Astrocyte (in vitro differentiated cells and primary cell): ENCODE measurements around the gene TBK1. TPM values are rescaled to one million over a fixed set of nuclear protein-coding genes. Genes with fewer than 3 reads are reported as not detected.

Experiments used
- DNase-seq: peaks from one replicate; pipeline ENCODE4 v3.0.0-alpha.2; 2010; ENCODE audit warnings: low read depth
- FAIRE-seq: peaks from 2 replicates; lab custom pipeline; 2011; peaks lifted over from hg19 to GRCh38; lab: Jason Lieb, UNC
- H2AFZ ChIP-seq: 2 replicates; pipeline ENCODE4 v1.6.0; 2012; ENCODE audit warnings: low read depth, low read length, inconsistent platforms
- H3K27ac ChIP-seq: 2 replicates; pipeline ENCODE4 v1.5.1; 2011; ENCODE audit warnings: low read depth, low read length, inconsistent platforms
- H3K27me3 ChIP-seq: 2 replicates; pipeline ENCODE4 v1.6.0; 2011; ENCODE audit warnings: low read length, inconsistent platforms; ENCODE audit not compliant: insufficient read depth
- H3K36me3 ChIP-seq: 2 replicates; pipeline ENCODE4 v1.5.1; 2011; ENCODE audit warnings: low read length, inconsistent platforms; ENCODE audit not compliant: insufficient read depth
- H3K4me1 ChIP-seq: 2 replicates; pipeline ENCODE4 v1.5.1; 2011; ENCODE audit warnings: low read length, inconsistent platforms; ENCODE audit not compliant: insufficient read depth
- H3K4me2 ChIP-seq: 2 replicates; pipeline ENCODE4 v1.6.0; 2012; ENCODE audit warnings: low read length, inconsistent platforms
- H3K4me3 ChIP-seq: 2 replicates; pipeline ENCODE4 v1.5.1; 2011; ENCODE audit warnings: low read depth, mild to moderate bottlenecking, low read length, inconsistent platforms; ENCODE audit not compliant: insufficient read depth
- H3K79me2 ChIP-seq: 2 replicates; pipeline ENCODE4 v1.6.0; 2012; ENCODE audit warnings: mild to moderate bottlenecking, low read length, inconsistent platforms; ENCODE audit not compliant: insufficient read depth
- H3K9ac ChIP-seq: 2 replicates; pipeline ENCODE4 v1.6.0; 2012; ENCODE audit warnings: mild to moderate bottlenecking, low read length, inconsistent platforms
- H3K9me3 ChIP-seq: 2 replicates; pipeline ENCODE4 v1.5.1; 2012; ENCODE audit warnings: low read depth, mild to moderate bottlenecking, low read length, inconsistent platforms; ENCODE audit not compliant: insufficient read depth
- H4K20me1 ChIP-seq: 2 replicates; pipeline ENCODE4 v1.6.0; 2012; ENCODE audit warnings: low read length, inconsistent platforms; ENCODE audit not compliant: insufficient read depth
- H3K27ac Mint-ChIP-seq: one replicate; pipeline ENCODE4 v1.8.0; 2021; ENCODE audit warnings: mild to moderate bottlenecking, mixed read lengths; ENCODE audit not compliant: unreplicated experiment
- H3K27me3 Mint-ChIP-seq: one replicate; pipeline ENCODE4 v1.8.0; 2021; ENCODE audit warnings: low read depth, mixed read lengths; ENCODE audit not compliant: unreplicated experiment
- H3K36me3 Mint-ChIP-seq: one replicate; pipeline ENCODE4 v1.8.0; 2021; ENCODE audit warnings: low read depth, mixed read lengths; ENCODE audit not compliant: unreplicated experiment
- H3K4me1 Mint-ChIP-seq: one replicate; pipeline ENCODE4 v1.8.0; 2021; ENCODE audit warnings: low read depth, mixed read lengths; ENCODE audit not compliant: unreplicated experiment
- H3K4me3 Mint-ChIP-seq: one replicate; pipeline ENCODE4 v1.8.0; 2021; ENCODE audit warnings: mild to moderate bottlenecking, moderate library complexity, mixed read lengths; ENCODE audit not compliant: unreplicated experiment
- H3K9me3 Mint-ChIP-seq: one replicate; pipeline ENCODE4 v1.8.0; 2021; ENCODE audit warnings: mild to moderate bottlenecking, mixed read lengths; ENCODE audit not compliant: unreplicated experiment
- CTCF ChIP-seq: IDR thresholded peaks from 2 replicates; pipeline ENCODE4 v1.5.1; 2011; ENCODE audit warnings: low read depth, mild to moderate bottlenecking, inconsistent platforms, low read length, moderate library complexity; ENCODE audit not compliant: insufficient read depth
- EZH2 ChIP-seq: IDR thresholded peaks from 2 replicates; pipeline ENCODE4 v1.6.1; 2012; ENCODE audit warnings: mild to moderate bottlenecking, low read length, inconsistent platforms; ENCODE audit not compliant: insufficient read depth
- total RNA-seq: library from RNA; stranded (reverse); gene quantifications from 2 replicates; pipeline ENCODE4 v1.2.1, GENCODE V29; 2021

The TBK1 gene
- total RNA-seq, 1 donor from 2014 or later: 23.7 TPM

GRCh38 chr12:64491718-64492117 lies 39.8 kb downstream of the TBK1 start:
- no peaks in the 10 kb centered on the region for H3K9me3 ChIP-seq
- no peak overlapping the region for H3K4me2 ChIP-seq
- H3K27ac ChIP-seq: no peak overlapping the region
- no peak overlapping the region for H3K4me3 ChIP-seq
- H2AFZ ChIP-seq: no peak overlapping the region
- H3K4me1 Mint-ChIP-seq: no peaks in the 10 kb centered on the region
- DNase-seq: no peak
- no peaks in the 10 kb centered on the region for H3K27me3 ChIP-seq
- H3K79me2 ChIP-seq: no peaks in the 10 kb centered on the region
- peaks cover 47% of the 10 kb centered on the region for H3K36me3 ChIP-seq
- FAIRE-seq: no peak
- no peak overlapping the region for H3K27ac Mint-ChIP-seq
- no peaks in the 10 kb centered on the region for H3K27me3 Mint-ChIP-seq
- H3K9me3 Mint-ChIP-seq: no peaks in the 10 kb centered on the region
- H3K4me1 ChIP-seq: no peaks in the 10 kb centered on the region
- H3K4me3 Mint-ChIP-seq: no peak overlapping the region
- H3K36me3 Mint-ChIP-seq: peaks cover 4% of the 10 kb centered on the region
- H4K20me1 ChIP-seq: no peaks in the 10 kb centered on the region
- TF ChIP-seq CTCF (no peak), EZH2 (no peak)
- H3K9ac ChIP-seq: no peak overlapping the region

GRCh38 chr12:64493513-64493912 lies 41.6 kb downstream of the TBK1 start:
- no peaks in the 10 kb centered on the region for H3K9me3 Mint-ChIP-seq
- Histone ChIP-seq H3K27me3 (no peaks in the 10 kb centered on the region), H4K20me1 (no peaks in the 10 kb centered on the region), H3K4me2 (no peak overlapping the region), H3K27ac (no peak overlapping the region), H3K4me3 (no peak overlapping the region), H2AFZ (no peak overlapping the region), H3K36me3 (peaks cover 51% of the 10 kb centered on the region), H3K9ac (no peak overlapping the region), H3K9me3 (no peaks in the 10 kb centered on the region), H3K79me2 (no peaks in the 10 kb centered on the region), H3K4me1 (no peaks in the 10 kb centered on the region)
- no peaks in the 10 kb centered on the region for H3K27me3 Mint-ChIP-seq
- H3K27ac Mint-ChIP-seq: no peak overlapping the region
- TF ChIP-seq EZH2 (no peak), CTCF (no peak)
- H3K36me3 Mint-ChIP-seq: peaks cover 4% of the 10 kb centered on the region
- FAIRE-seq: no peak
- no peak overlapping the region for H3K4me3 Mint-ChIP-seq
- no peaks in the 10 kb centered on the region for H3K4me1 Mint-ChIP-seq
- DNase-seq: no peak

GRCh38 chr12:64494998-64495729 lies 43.2 kb downstream of the TBK1 start:
- no peaks in the 10 kb centered on the region for H3K9me3 ChIP-seq
- Mint-ChIP-seq H3K36me3 (peaks cover 5% of the 10 kb centered on the region), H3K27me3 (no peaks in the 10 kb centered on the region), H3K4me3 (no peak overlapping the region), H3K4me1 (no peaks in the 10 kb centered on the region), H3K27ac (no peak overlapping the region), H3K9me3 (no peaks in the 10 kb centered on the region)
- no peak overlapping the region for H3K9ac ChIP-seq
- no peaks in the 10 kb centered on the region for H4K20me1 ChIP-seq
- no peak overlapping the region for H3K4me2 ChIP-seq
- no peak overlapping the region for H2AFZ ChIP-seq
- DNase-seq (no peak), FAIRE-seq (no peak)
- H3K27me3 ChIP-seq: no peaks in the 10 kb centered on the region
- no peak overlapping the region for H3K4me3 ChIP-seq
- H3K79me2 ChIP-seq: no peaks in the 10 kb centered on the region
- TF ChIP-seq CTCF (no peak), EZH2 (no peak)
- H3K4me1 ChIP-seq: no peaks in the 10 kb centered on the region
- H3K27ac ChIP-seq: no peak overlapping the region
- peaks cover 49% of the 10 kb centered on the region for H3K36me3 ChIP-seq
